Stimulated activated CD4-positive, alpha-beta T cell treated with anti-CD3 and anti-CD28 coated beads, Interleukin-4, amount 100 ng/mL, for 48 hours (primary cell): ENCODE measurements around the gene AGTR1.
"Not testable (repeated sequence)": the region's sequence is repeated elsewhere in the genome, so short reads cannot be mapped to it uniquely, and the experiment has no call there.

Source experiments
- DNase-seq, 2 donors: peaks; one replicate each; pipeline ENCODE4 v3.0.0-alpha.2; 2020; ENCODE audit warnings: low read depth in 2 of 2

Gene AGTR1

GRCh38 chr3:148718982-148719862, 21.5 kb downstream of the AGTR1 start:
- no peak for DNase-seq

GRCh38 chr3:148720873-148721272, 23.2 kb downstream of the AGTR1 start:
- DNase-seq, result no peak

GRCh38 chr3:148723631-148724030, 25.9 kb downstream of the AGTR1 start:
- no peak for DNase-seq

GRCh38 chr3:148727231-148727630, 29.5 kb downstream of the AGTR1 start:
- no peak for DNase-seq

GRCh38 chr3:148728753-148729152, 31.1 kb downstream of the AGTR1 start:
- DNase-seq, result no peak

- DNase-seq, result no peak
Observed at GRCh38 chr3:148729476-148730055, 31.9 kb downstream of the AGTR1 start.

GRCh38 chr3:148730676-148731075, 33.0 kb downstream of the AGTR1 start:
- DNase-seq, result no peak

GRCh38 chr3:148735597-148735996, 37.9 kb downstream of the AGTR1 start:
- no peak for DNase-seq

GRCh38 chr3:148736086-148736485, 38.4 kb downstream of the AGTR1 start:
- DNase-seq, result no peak

GRCh38 chr3:148737104-148737530, 39.4 kb downstream of the AGTR1 start:
- no peak for DNase-seq

GRCh38 chr3:148739720-148740119, 42.0 kb downstream of the AGTR1 start:
- DNase-seq, result no peak

- DNase-seq, result no peak
Observed at GRCh38 chr3:148740291-148740690, 42.6 kb downstream of the AGTR1 start.

GRCh38 chr3:148741219-148741618, 43.5 kb downstream of the AGTR1 start:
- no peak for DNase-seq

GRCh38 chr3:148742118-148742517, 44.4 kb downstream of the AGTR1 start:
- DNase-seq, result no peak

- no peak for DNase-seq
Observed at GRCh38 chr3:148746053-148746452, 48.4 kb downstream of the AGTR1 start.

- no peak for DNase-seq
Observed at GRCh38 chr3:148748283-148748682, 50.6 kb downstream of the AGTR1 start.

- no peak for DNase-seq
Observed at GRCh38 chr3:148750296-148750695, 52.6 kb downstream of the AGTR1 start.

- no peak for DNase-seq
Observed at GRCh38 chr3:148751461-148751860, 53.8 kb downstream of the AGTR1 start.

GRCh38 chr3:148753385-148753784, 55.7 kb downstream of the AGTR1 start:
- DNase-seq, result not testable (repeated sequence)

GRCh38 chr3:148755570-148755969, 57.9 kb downstream of the AGTR1 start:
- no peak for DNase-seq

GRCh38 chr3:148756311-148756710, 58.6 kb downstream of the AGTR1 start:
- DNase-seq, result no peak

- no peak for DNase-seq
Observed at GRCh38 chr3:148757238-148758215, 59.8 kb downstream of the AGTR1 start.
